CD4-positive, alpha-beta T cell treated with Interleukin-17A for 4 hours (primary cell): ENCODE measurements around the gene CADM1.

Source experiments
- DNase-seq: peaks from one replicate; pipeline ENCODE4 v3.0.0-alpha.2; 2020; ENCODE audit warnings: mixed read lengths

Gene CADM1

DNA sequence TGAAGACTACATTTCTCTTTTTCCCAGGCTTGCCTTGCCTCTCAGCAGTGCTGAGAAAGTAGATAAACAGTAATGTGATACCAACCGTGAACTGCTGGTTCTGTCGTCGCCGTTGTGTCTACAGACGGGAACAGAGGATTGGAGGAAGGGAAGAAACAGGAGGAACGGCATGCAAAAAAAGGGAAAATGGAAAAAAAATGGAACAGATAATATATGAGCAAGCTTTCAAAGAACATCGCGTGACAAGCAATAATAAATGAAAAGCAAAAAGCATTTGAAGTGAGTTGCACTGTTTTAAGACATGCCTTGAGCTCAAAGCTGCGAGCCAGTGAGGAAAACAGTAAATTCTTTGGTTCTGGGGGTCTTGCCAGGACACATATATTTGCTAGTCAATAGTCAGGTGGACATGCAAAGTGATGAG lies 305.9 kb downstream of the CADM1 start:
- no peak for DNase-seq

DNA sequence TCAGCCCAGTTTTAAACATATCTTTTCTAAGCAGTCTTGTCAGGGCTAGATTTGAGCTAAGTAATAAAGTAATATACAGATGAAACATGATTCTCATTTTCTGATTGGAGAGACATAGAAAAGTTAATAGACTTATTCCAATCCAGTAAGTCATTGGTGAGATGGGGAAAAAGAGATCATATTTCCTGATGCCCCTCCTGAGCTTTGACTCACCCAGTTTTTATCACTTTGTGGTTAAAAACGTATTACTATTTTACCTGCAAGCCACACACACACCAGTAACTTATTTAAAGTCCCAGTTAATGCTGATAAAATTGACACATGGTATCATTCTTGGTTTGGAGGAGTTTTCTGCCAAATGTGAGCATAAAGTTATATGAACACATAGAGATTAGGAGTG lies 306.8 kb downstream of the CADM1 start:
- no peak for DNase-seq

DNA sequence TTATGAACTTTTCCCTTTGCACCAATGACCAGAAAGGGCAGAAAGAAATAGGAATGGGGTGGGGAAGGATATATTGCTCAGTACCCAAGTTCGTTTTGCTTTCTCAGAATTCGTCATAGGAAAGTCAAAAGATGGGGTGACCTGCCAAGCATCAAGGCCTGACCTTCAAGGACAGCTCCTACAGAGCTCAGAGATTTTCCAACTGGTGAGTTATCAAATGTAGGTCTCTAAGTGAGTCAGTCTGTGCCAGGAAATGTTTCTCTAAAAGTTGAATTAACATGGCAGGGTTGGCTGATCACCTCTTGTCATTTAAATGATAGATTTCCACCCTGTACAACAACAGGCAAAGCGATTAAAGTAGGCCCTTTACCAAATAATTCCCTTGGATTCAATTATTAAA lies 307.2 kb downstream of the CADM1 start:
- DNase-seq, result no peak

DNA sequence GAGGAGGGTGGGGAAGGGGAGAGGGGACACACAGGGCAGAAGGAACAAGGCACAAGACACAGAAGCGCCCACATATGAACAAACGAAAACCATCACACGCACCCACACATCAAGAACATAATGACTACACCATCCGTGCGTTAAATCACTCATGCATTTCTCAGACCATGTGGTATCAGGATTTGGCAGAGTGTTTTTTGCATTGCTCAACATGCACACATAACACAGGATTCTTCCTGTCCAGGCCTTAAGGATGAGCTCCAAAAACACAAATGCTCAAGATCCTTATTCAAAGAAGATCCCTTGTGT lies 309.5 kb downstream of the CADM1 start:
- no peak for DNase-seq

DNA sequence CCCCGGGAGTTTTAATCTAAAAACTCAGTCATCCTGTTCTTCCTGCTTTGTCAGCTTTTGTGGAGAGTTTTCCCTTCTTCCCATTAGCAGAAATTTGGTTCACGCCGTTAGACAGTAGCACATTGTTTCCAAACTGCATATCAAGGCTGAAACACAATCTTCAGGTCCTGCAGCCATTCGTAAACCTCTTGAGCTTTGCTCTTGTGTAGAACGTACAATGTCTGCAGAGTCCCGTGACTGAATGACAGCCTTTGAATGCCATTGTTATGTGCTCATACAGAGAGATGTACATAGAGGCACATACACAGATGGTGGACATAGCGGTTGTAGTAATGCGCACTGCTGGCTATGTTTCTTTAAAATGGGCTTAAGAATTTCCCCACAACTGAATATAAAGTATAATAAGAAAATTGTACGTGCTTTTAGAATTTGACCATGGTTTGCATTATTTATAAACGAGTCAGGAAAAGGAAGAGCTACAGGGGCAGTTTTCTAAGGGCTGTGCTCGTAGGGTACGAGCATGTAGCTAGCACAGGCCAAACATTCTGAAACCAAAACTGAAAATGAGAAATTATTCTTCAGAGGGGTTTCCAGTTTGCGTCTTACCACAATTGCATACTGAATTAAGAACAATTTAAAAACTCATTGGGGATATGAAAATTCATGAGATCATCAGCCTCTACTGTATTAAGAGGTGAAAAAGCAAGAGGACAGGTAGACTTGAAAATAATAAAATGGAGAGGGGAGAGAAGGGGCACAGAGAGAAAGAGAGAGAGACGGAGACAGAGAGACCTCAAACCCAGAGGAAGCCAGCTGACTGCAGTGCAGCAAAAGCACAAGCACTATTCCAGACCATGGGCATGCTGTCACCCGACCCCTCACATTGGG lies 310.1 kb downstream of the CADM1 start:
- no peak for DNase-seq

DNA sequence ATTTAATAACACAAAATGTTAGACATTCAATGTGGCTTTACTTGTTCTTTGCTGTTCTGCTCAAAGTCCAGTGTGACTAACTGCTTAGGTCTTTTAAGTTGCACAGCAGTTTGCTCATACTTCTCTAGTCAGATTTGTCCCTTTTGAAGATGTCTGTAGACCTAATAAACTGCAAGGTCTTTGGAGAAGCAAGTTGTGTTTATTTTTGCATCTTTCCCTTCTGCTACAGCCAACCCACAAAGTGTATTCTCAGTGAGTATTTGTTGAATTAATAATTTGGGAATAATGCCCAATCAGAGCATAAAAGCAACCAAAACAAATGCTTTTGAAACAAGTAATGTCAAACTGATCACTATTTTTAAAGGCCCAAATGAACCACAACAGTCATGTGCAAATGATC lies 312.5 kb downstream of the CADM1 start:
- DNase-seq, result no peak

DNA sequence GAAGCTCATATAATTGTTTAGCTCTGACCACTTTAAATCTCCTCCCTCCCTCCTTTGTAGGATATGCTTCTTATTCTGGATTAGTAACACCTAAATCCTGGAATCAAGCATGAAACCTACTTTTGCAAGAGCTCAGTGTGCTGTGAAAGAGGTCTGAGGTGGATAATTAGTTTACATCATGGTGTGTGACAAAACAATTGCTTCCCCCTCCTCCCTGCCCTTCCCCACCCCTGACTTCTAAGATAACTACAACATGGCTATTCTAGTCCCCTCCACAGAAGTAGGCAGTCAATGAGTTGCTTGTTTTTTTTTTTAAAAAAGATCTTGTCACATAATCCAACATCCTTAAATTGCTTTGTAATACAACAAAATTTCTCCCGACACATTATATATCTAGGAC lies 314.0 kb downstream of the CADM1 start:
- DNase-seq, result no peak

DNA sequence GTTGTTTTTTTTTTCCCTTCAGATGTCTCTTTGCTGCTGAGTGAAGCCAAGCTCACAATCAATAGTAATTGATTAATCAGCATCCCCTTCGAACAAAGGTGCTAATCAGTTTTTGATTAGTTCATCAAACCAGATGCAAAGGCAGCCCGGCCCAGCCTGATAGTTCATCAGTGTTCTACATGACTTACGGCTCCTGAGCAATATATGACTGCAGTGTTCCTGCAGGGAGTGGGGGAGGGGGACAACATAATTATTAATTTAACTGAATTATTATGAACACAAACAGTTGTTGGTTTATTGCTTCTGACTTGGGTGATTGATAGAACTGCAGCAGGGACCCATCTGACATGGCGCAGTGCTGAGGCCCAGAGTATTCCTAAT lies 315.3 kb downstream of the CADM1 start:
- no peak for DNase-seq

DNA sequence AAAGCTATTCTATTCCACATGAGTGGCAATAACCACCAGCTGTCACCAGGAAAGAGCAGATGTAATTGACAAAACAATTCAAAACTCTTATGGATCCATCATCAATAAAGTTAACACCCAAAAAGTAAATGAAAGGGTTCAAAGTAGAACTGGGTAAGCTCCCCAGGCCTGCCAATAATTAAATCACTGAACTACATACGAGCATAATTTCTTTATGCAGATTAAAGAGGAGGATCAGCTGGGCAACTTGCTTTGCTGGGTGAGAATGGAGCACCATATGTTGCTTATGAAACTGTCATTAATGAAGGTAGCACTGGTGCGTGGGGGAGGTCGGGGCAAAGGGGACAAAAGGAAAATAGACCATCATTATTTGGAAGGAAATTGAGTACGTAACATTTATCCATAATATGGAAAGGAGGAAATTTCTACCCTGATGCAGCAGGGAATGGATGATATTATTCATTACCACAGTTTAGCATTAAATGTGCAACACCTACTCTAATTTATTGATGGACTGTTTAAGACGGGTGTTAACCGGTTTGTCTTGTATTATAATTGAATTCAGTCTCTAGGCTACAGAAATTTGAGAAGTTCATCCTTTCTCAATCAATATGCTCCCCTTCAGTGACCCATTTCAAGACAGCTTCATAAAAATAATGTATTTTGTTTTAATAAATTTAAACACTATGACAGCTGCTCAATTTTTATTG lies 315.9 kb downstream of the CADM1 start:
- DNase-seq, result no peak

DNA sequence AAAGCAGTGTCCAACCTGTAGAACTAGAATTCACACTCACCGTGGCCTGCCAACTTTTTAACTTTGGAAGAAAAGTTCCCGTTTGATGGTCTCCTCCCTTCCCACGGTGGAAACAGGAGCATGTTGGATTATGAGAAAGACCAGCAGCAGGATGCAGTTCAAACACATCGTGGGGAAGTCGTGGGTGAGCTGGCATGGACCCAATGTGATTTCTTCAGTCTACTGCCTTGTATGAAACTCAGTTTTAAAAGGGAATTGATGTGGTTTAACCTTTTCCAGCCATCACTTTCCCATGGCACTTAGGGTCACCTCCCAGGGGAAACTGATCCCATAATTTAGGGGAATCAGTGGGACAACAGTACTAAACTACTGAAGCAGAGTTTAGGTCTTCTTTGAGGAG lies 318.3 kb downstream of the CADM1 start:
- no peak for DNase-seq

DNA sequence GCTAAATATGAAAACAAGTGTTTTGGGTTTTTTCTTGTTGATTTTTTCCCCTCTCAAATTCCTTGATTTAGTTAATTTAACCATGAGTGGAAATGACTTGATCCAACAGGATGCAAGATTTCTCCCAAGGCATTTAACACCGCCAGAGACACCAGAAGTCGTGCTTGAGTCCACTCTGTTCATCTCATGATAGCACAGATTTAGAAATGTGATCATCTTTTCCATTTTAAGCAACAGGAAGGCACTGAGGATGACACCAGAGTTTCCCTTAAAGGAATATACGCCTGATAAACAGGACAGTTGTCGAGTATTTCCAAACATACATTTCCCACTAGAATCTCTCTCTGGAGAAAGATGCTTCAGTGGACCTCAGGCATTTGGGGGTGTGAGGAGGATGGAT lies 318.7 kb downstream of the CADM1 start:
- no peak for DNase-seq

DNA sequence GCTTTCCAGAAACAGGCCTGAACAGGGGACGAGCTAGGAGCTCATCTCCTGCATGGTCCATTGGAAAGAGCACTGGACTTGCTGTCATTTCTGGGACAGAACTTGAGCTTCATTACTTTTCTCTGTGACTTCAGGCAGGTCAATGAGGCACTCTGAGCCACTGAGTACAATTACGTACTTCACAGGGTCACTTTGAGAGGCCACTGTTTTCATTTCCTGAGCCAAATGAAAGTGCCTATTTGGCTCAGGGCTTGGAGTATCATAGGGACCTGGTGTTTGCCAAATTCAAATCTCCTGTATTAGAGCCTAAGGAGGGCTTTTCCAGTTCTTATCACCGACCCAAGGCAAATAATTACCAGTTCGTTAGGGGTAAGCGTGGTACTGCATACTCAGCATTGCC lies 319.3 kb downstream of the CADM1 start:
- no peak for DNase-seq

DNA sequence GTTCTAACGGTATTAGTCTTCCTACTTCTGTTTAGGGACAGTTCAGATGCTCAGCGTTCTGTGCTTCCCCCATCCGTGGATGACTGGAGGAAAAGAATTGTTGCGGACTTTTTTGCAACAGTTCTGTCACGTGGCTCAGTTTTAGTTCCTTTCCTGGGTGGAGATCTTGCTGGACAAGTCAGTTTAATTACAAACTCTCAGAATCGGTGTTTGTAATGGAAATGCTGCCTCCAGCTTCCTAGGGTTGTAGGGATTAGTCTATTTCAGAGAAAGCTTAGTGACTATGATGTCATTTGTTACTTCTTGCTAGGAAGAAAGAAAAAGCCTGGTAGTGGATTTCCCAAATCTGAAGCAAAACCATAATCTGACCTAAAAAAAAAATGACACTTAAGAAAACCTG lies 320.4 kb downstream of the CADM1 start:
- no peak for DNase-seq

DNA sequence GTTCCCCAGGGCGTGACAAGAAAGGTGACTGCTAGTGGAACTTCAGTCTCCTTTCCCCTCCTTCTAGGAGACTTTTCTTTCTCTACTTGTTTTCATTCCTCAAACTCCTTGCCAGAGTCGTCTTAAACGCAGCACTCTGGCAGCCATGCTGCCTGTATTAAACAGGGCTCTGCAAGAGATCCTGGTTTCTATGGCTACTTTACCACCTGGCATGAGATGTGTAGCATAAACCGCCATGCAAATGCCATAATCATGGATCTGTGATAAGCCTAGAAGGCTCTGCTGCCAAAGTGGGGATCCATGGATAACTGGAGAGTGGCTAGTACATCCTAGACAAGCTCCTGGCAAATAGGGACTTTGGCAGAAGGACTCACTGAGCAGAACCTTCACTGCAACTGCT lies 321.1 kb downstream of the CADM1 start:
- DNase-seq, result no peak

DNA sequence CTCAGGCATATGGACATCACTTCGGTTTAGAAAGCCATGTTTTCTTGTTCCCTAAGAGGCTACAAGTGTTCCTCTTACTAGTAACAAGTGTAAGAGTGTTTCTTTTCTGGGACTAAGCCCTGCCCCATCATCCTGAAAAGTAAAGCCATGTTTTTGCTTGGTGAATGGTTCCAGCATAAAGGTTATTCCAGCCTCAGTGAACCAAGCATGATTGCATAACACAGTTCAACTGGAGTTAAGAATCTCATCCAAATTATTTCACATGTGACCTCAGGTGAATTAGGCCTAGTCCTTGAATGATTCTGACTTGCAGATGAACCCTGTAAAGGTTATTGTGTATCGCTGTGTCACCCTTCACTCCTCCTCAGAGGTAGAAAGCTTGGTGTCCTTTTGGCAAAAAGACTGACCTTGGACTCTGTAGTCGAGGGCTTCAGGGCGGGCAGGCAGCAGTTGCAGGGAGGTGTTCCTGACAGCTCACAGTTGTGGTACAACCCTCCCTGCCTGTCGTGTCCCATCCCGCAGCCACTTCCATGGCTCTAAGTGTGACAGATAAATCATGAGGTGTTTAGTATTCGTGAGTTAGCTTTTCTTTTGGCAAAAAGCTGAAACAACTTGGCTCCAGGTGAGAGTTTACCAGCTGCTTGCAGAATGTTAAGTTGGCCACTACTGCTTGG lies 321.8 kb downstream of the CADM1 start:
- no peak for DNase-seq

DNA sequence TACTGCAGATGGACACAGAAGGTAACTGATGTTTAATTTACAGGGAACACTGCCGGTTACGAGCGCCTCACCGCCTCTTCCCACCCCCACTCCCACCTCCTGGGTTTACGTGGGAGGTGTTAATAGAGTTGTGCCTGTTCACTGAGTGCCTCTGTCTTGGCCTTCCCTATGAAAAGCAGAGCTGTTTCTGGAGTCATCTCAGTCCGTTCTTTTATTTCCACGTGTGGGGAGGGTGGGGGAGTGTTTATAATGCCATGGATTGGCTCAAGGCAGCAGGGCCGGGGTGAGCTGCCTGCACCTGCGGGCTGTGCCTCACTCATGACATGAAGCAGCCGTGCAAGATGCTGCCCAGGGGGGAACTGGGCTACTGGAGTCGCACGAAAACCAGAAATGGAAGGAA lies 322.7 kb downstream of the CADM1 start:
- no peak for DNase-seq

DNA sequence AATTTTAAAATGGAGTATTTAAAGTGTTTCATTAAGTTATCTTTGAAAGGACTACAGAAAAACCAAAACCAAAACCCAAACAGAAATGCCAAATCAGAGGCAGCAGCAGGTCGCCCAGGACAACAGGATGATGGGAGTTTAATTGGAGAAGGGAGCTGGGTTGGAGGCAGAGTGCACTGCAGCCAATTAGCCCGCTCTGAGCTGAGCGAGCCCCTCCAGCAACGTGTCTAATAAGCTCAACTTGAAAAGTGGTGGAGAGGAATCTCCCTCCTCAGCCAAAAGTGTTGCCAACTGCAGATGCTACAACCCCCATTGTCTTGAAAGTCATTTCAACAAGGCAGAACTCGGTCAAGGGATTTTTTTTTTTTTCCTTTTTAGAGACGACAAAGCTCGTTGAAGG lies 323.9 kb downstream of the CADM1 start:
- no peak for DNase-seq

DNA sequence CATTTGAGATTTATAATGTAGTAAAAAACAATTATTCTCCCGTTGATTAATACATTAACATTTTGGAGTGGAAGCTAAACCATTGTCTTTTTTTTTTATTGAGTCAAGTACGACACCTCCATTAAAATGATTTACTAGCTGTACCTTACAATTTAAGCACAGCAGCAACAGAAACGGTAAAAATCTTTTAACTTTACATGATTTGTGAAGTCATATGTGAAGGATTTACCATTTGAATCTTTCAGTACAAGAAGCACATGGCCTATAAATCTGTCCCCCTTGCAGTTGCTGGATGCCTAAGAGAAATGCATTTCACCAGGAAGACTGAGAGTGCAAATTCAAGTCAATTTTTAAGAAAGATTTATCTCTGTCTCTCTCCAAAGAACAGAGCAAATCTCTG lies 324.6 kb downstream of the CADM1 start:
- no peak for DNase-seq

DNA sequence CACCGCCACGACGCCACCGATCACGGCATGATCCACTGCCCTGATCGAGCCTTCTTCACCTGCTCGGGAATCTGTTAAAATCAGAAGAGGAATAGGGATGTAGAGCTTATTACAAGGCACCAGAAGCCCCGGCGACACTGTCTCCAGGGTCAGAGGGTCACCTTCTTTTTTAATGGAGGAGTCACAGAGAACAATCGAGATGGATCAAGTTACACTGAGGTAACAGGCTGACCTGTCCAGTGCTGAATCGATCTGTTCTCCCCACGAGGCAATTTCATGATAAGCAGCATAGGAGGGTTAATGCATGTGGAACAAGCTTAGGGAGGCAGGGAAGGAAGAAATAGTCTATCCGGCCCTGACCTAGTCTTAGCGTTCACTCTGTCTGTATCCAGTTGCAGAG lies 325.5 kb downstream of the CADM1 start:
- DNase-seq, result no peak

DNA sequence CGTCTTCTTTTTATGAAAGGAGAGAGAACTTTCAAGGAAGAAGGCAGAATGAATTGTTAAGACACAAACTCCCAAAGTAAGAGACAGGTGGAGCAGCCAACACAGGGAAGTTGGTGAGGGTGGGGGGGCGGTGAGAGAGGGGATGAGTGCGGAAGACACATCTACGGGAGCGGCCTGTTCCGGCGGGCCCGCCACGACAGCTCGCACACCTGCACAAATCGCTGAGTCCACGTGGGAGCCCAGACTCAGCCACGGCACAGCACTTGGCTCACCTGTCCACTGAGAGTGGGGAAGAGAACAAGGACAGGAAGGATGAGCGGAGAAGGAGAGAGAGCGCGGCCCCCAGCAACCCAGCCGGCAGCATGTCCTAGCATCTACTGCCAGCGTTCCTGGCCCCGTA lies 331.1 kb downstream of the CADM1 start:
- DNase-seq, result no peak

DNA sequence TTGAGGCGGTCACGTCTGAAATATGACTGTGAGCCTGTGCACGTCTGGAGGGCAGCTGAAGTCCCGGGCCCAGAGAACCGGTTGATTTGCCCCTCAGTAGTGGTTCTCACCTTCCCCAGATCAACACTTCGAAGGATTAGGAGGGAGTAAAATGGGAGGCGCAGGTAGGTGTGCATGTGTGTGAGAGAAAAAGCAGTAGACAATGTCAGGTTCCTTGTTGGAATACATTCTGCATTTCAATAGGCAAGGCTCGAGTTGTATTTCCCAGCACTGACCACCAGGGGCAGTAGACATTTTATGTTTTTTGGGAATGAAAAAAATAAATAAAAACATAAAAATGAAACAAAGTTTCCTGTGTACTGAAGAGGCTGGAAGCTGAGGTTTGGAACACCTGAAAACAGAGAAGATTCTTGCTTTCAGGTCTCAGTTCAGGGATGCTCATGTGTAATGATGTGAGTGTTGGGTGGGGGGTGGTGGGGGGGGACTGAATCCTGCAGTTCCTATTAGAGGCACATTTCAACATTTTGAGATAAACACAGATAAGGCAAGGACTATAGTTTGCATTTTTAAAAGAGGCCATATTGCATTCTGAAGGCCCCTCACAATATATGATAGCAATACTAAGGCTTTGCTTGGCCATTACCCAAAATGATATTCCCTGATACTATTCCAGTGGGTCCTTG lies 333.9 kb downstream of the CADM1 start:
- DNase-seq, result no peak

DNA sequence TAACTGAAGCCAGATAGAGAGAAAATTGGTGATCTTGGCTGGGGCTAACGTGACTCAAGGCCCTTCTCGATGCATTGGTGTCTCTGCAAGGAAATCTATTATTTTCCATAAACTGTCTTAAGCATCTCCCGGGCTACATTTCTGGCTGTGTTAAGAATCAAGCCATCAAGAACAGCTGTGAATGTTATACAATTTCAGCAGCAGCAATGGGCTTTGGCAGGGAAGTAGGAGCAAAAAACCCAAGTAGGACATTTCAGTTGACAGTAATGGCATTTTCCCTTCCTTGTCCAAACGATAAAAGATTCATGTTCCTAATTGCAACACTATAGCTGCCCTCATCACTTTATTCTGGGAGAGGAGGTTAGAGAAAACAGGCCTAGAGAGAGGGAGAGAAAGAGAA lies 335.0 kb downstream of the CADM1 start:
- no peak for DNase-seq

DNA sequence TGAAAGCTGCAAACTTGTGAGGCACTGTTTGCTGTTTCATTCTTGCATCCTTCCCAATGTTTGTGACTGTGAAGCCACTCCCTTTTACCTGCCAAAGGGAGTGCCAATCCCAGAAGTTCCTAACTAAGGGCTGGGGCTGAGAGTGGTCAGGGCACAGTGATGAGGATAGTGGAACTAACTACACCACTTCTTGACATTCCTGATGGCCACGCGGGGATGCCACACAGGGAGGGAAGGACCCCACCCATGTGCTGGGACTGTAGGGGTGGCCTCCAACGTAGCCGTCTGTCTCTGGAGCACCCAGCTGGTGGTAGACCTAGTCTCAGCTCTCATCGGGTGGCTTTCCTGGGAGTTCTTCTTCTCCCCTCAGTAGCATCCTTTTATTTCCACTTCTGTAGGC lies 335.5 kb downstream of the CADM1 start:
- DNase-seq, result no peak

DNA sequence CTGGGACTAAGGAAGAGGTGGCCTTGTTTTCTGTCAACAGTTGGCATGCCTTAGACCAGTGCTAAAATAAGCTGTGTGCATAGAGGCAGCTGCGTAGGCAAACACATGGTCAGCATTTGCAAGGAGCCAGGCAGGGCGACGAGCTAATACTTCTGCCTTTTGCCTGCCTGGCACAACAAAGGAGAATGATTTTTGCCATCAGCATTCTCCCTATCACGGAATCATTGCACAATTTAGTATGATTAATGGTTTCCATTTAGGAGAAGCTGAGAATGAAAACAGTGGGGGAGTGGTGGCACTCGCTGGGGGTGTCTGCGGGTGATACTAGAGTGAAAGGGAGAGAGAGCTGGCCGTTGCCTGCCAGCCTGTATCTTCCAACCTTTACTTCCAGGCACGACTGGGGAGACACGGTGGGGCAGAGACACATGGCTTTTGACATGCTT lies 336.0 kb downstream of the CADM1 start:
- DNase-seq, result no peak
